DMS153 treated with DMSO at 0.1 percent for 48 hours (cell line): ENCODE results near the gene POLDIP3.
"Not testable (repeated sequence)": the region's sequence is repeated elsewhere in the genome, so short reads cannot be mapped to it uniquely, and the experiment has no call there.

Experiments used
- DNase-seq: peaks from one replicate; lab custom pipeline; 2025; ENCODE audit not compliant: unreplicated experiment; lab: John Stamatoyannopoulos, UW

POLDIP3 gene

GRCh38 chr22:42620084-42620483 lies 5.4 kb upstream of the POLDIP3 start:
- no peak for DNase-seq

GRCh38 chr22:42619261-42620063 lies 4.8 kb upstream of the POLDIP3 start:
- DNase-seq, result no peak

- no peak for DNase-seq
These were observed 2.7 kb upstream of the POLDIP3 start for GRCh38 chr22:42617155-42617983.

- DNase-seq, result not testable (repeated sequence)
These were observed 1.1 kb upstream of the POLDIP3 start for GRCh38 chr22:42615860-42616175.

- peak; percentile 94 for DNase-seq
These were observed 593 bp upstream of the POLDIP3 start for GRCh38 chr22:42615092-42615859.

- DNase-seq, result no peak
These were observed 796 bp downstream of the POLDIP3 start for GRCh38 chr22:42613872-42614301.

GRCh38 chr22:42612336-42612735 lies 2.3 kb downstream of the POLDIP3 start:
- DNase-seq, result no peak

- no peak for DNase-seq
These were observed 3.6 kb downstream of the POLDIP3 start for GRCh38 chr22:42611051-42611450.

GRCh38 chr22:42610186-42610585 lies 4.5 kb downstream of the POLDIP3 start:
- DNase-seq, result no peak

- no peak for DNase-seq
These were observed 5.8 kb downstream of the POLDIP3 start for GRCh38 chr22:42608823-42609361.

GRCh38 chr22:42608136-42608822 lies 6.4 kb downstream of the POLDIP3 start:
- DNase-seq, result no peak

- not testable (repeated sequence) for DNase-seq
These were observed 7.0 kb downstream of the POLDIP3 start for GRCh38 chr22:42607641-42608040.

GRCh38 chr22:42604403-42604802 lies 10.3 kb downstream of the POLDIP3 start:
- no peak for DNase-seq

- no peak for DNase-seq
These were observed 11.3 kb downstream of the POLDIP3 start for GRCh38 chr22:42603427-42603826.

- DNase-seq, result no peak
These were observed 12.2 kb downstream of the POLDIP3 start for GRCh38 chr22:42602470-42602869.

GRCh38 chr22:42601879-42602465 lies 12.7 kb downstream of the POLDIP3 start:
- no peak for DNase-seq

- no peak for DNase-seq
These were observed 17.7 kb downstream of the POLDIP3 start for GRCh38 chr22:42596863-42597530.

- DNase-seq, result no peak
These were observed 18.3 kb downstream of the POLDIP3 start for GRCh38 chr22:42596336-42596735.

- no peak for DNase-seq
These were observed 19.2 kb downstream of the POLDIP3 start for GRCh38 chr22:42595434-42595833.

GRCh38 chr22:42591987-42592386 lies 22.7 kb downstream of the POLDIP3 start:
- no peak for DNase-seq
